HepG2 (cell line): ENCODE results near the gene CES2.

Source experiments
- AKAP8 ChIP-seq: sonication (generic); formaldehyde crosslinking; IDR thresholded peaks from 2 replicates; pipeline ENCODE4 v1.5.1; 2020; ENCODE audit warnings: mild to moderate bottlenecking, missing genetic modification reagents
- CHD4 ChIP-seq: fragments of 200-600 bp; sonication (generic); IDR thresholded peaks from 2 replicates; pipeline ENCODE4 v1.7.0; 2017; ENCODE audit warnings: mild to moderate bottlenecking, low read length, borderline replicate concordance
- CTCF ChIP-seq: sonication (generic); formaldehyde crosslinking; IDR thresholded peaks from 2 replicates; pipeline ENCODE4 v1.5.0; 2020; ENCODE audit warnings: mild to moderate bottlenecking, missing genetic modification reagents, moderate library complexity
- MYC ChIP-seq: sonication (generic); formaldehyde crosslinking; IDR thresholded peaks from 2 replicates; pipeline ENCODE4 v1.9.0; 2021; ENCODE audit warnings: missing genetic modification reagents, borderline replicate concordance
- POLR2A ChIP-seq, 2 experiments: IDR thresholded peaks; 2 replicates each; pipeline ENCODE4 v1.6.1; 2011; ENCODE audit warnings: low read depth in 2 of 2, low read length in 2 of 2, mild to moderate bottlenecking in 1 of 2, moderate library complexity in 1 of 2; ENCODE audit not compliant: insufficient read depth in 1 of 2

- TF ChIP-seq MYC (CRISPR knock-in tag) (no peak), CHD4 (no peak), AKAP8 (CRISPR knock-in tag) (no peak), CTCF (CRISPR knock-in tag) (no peak), POLR2A (IDR thresholded peaks at IDR 0.05; ENCODE audit: insufficient read depth in 1 of 2, low read depth in 2 of 2, low read length in 2 of 2) (no peak)
Measured at GRCh38 chr16:66931665-66932064, 3.7 kb upstream of the CES2 start.
